ENCODE data around the gene PDRG1. TPM values are rescaled to one million over a fixed set of nuclear protein-coding genes. Genes with fewer than 3 reads are reported as not detected.

The PDRG1 gene
- total RNA-seq, 1 donor = 2.2 TPM

- no peaks in the 10 kb centered on the region for H3K9me3 ChIP-seq (ENCODE audit: low read depth, low read length)
- no peaks in the 10 kb centered on the region for H3K4me1 ChIP-seq (ENCODE audit: insufficient read depth, low read length)
- H4K20me1 ChIP-seq (ENCODE audit: insufficient read depth, low read length) = no peaks in the 10 kb centered on the region
- H2AFZ ChIP-seq (ENCODE audit: low read length) = no peak overlapping the region
- no peak for TF ChIP-seq CTCF (IDR thresholded peaks at IDR 0.05; ENCODE audit: extremely low read depth, low read depth, low read length)
- H3K4me3 ChIP-seq (ENCODE audit: insufficient read depth, low read length) = no peak overlapping the region
- H3K36me3 ChIP-seq (ENCODE audit: insufficient read depth, low read length) = no peaks in the 10 kb centered on the region
- H3K79me2 ChIP-seq (ENCODE audit: insufficient read depth, low read length) = no peaks in the 10 kb centered on the region
- DNase-seq (ENCODE audit: insufficient read length, low spot score, missing footprints) = peak; percentile 66
- H3K4me2 ChIP-seq (ENCODE audit: insufficient read depth, low read length) = no peak overlapping the region
- H3K27me3 ChIP-seq (ENCODE audit: insufficient read depth, low read length) = peaks cover 20% of the 10 kb centered on the region
- no peak overlapping the region for H3K27ac ChIP-seq (ENCODE audit: low read depth, low read length)
Observed at GRCh38 chr20:31991339-31991705, 39.5 kb upstream of the PDRG1 start.

GRCh38 chr20:31990641-31991338, 38.9 kb upstream of the PDRG1 start:
- no peaks in the 10 kb centered on the region for H3K36me3 ChIP-seq (ENCODE audit: insufficient read depth, low read length)
- no peaks in the 10 kb centered on the region for H3K79me2 ChIP-seq (ENCODE audit: insufficient read depth, low read length)
- no peak overlapping the region for H3K4me3 ChIP-seq (ENCODE audit: insufficient read depth, low read length)
- H3K9me3 ChIP-seq (ENCODE audit: low read depth, low read length) = no peaks in the 10 kb centered on the region
- no peak for DNase-seq (ENCODE audit: insufficient read length, low spot score, missing footprints)
- H3K4me1 ChIP-seq (ENCODE audit: insufficient read depth, low read length) = no peaks in the 10 kb centered on the region
- no peaks in the 10 kb centered on the region for H4K20me1 ChIP-seq (ENCODE audit: insufficient read depth, low read length)
- H3K27me3 ChIP-seq (ENCODE audit: insufficient read depth, low read length) = peaks cover 20% of the 10 kb centered on the region
- H3K27ac ChIP-seq (ENCODE audit: low read depth, low read length) = no peak overlapping the region
- no peak overlapping the region for H3K4me2 ChIP-seq (ENCODE audit: insufficient read depth, low read length)
- no peak overlapping the region for H2AFZ ChIP-seq (ENCODE audit: low read length)
- no peak for TF ChIP-seq CTCF (IDR thresholded peaks at IDR 0.05; ENCODE audit: extremely low read depth, low read depth, low read length)

- Histone ChIP-seq H3K4me2 (ENCODE audit: insufficient read depth, low read length) (no peak overlapping the region), H3K4me1 (ENCODE audit: insufficient read depth, low read length) (no peaks in the 10 kb centered on the region), H3K36me3 (ENCODE audit: insufficient read depth, low read length) (no peaks in the 10 kb centered on the region), H2AFZ (ENCODE audit: low read length) (no peak overlapping the region), H3K79me2 (ENCODE audit: insufficient read depth, low read length) (no peaks in the 10 kb centered on the region), H3K9me3 (ENCODE audit: low read depth, low read length) (no peaks in the 10 kb centered on the region), H3K27me3 (ENCODE audit: insufficient read depth, low read length) (peaks cover 7% of the 10 kb centered on the region), H3K27ac (ENCODE audit: low read depth, low read length) (no peak overlapping the region), H3K4me3 (ENCODE audit: insufficient read depth, low read length) (no peak overlapping the region), H4K20me1 (ENCODE audit: insufficient read depth, low read length) (no peaks in the 10 kb centered on the region)
- DNase-seq (ENCODE audit: insufficient read length, low spot score, missing footprints) = no peak
- TF ChIP-seq CTCF (IDR thresholded peaks at IDR 0.05; ENCODE audit: extremely low read depth, low read depth, low read length) = no peak
Observed at GRCh38 chr20:31989030-31989645, 37.3 kb upstream of the PDRG1 start.

GRCh38 chr20:31988430-31989015, 36.7 kb upstream of the PDRG1 start:
- no peak overlapping the region for H3K4me3 ChIP-seq (ENCODE audit: insufficient read depth, low read length)
- H3K36me3 ChIP-seq (ENCODE audit: insufficient read depth, low read length) = no peaks in the 10 kb centered on the region
- H3K4me2 ChIP-seq (ENCODE audit: insufficient read depth, low read length) = no peak overlapping the region
- DNase-seq (ENCODE audit: insufficient read length, low spot score, missing footprints) = no peak
- H3K27me3 ChIP-seq (ENCODE audit: insufficient read depth, low read length) = peaks cover under 1% of the 10 kb centered on the region
- H3K79me2 ChIP-seq (ENCODE audit: insufficient read depth, low read length) = no peaks in the 10 kb centered on the region
- H4K20me1 ChIP-seq (ENCODE audit: insufficient read depth, low read length) = no peaks in the 10 kb centered on the region
- TF ChIP-seq CTCF (IDR thresholded peaks at IDR 0.05; ENCODE audit: extremely low read depth, low read depth, low read length) = no peak
- H2AFZ ChIP-seq (ENCODE audit: low read length) = no peak overlapping the region
- H3K4me1 ChIP-seq (ENCODE audit: insufficient read depth, low read length) = no peaks in the 10 kb centered on the region
- no peaks in the 10 kb centered on the region for H3K9me3 ChIP-seq (ENCODE audit: low read depth, low read length)
- no peak overlapping the region for H3K27ac ChIP-seq (ENCODE audit: low read depth, low read length)

Data from osteoblast (primary cell).